Erythroblast (primary cell): ENCODE results near the gene TENT5C.

Source experiments
- GATA1 ChIP-seq: IDR thresholded peaks from 2 replicates; pipeline ENCODE4 v1.6.1; 2011; ENCODE audit warnings: low read depth, mild to moderate bottlenecking, control low read depth, low read length, moderate library complexity
- POLR2A ChIP-seq: IDR thresholded peaks from 2 replicates; pipeline ENCODE4 v1.6.1; 2011; ENCODE audit warnings: mild to moderate bottlenecking, low read length

DNA sequence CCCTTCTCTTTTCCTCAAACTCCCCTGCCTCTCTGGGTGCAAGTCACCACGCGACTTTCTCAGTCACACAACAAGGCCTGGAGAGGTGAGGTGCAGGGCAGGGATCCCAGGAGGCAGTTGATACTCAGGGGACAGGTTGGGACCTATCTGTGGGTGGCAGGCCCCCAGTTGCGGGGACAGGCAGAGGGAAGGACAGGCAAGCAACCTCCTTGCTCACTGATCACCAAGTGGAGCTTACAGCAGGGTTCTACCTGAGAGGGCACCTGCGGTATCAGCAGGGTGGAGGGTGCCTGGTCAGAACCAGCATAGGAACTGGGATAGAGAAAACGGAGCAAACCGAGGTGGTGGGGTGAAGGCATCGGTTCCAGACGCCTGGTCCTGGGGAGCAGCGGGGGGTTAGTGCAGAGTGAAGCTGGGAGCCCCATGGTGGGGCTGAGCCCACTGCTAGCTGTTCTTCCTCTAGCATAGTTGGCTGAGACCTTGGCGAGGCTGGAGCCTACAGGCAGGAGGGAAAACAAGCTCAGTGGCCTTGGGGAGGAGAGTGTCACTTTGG is 24.4 kb upstream of the TENT5C start:
- no peak for TF ChIP-seq POLR2A
- TF ChIP-seq GATA1, result no peak
